PC-9 (cell line): Measurements from ENCODE around the gene TMCC1.

Source experiments
- EZH2 ChIP-seq: fragments of 200-600 bp; sonication (generic); IDR thresholded peaks from 2 replicates; pipeline ENCODE4 v1.8.0; 2017; ENCODE audit warnings: antibody characterized with exemption, low read depth
- TF ChIP-seq, protein P1 (sequence below): fragments of 200-600 bp; sonication (generic); conservative IDR thresholded peaks from 2 replicates; pipeline ENCODE4 v1.6.1; 2017; ENCODE audit warnings: mixed run types, antibody characterized with exemption, mild to moderate bottlenecking, moderate library complexity

DNA sequence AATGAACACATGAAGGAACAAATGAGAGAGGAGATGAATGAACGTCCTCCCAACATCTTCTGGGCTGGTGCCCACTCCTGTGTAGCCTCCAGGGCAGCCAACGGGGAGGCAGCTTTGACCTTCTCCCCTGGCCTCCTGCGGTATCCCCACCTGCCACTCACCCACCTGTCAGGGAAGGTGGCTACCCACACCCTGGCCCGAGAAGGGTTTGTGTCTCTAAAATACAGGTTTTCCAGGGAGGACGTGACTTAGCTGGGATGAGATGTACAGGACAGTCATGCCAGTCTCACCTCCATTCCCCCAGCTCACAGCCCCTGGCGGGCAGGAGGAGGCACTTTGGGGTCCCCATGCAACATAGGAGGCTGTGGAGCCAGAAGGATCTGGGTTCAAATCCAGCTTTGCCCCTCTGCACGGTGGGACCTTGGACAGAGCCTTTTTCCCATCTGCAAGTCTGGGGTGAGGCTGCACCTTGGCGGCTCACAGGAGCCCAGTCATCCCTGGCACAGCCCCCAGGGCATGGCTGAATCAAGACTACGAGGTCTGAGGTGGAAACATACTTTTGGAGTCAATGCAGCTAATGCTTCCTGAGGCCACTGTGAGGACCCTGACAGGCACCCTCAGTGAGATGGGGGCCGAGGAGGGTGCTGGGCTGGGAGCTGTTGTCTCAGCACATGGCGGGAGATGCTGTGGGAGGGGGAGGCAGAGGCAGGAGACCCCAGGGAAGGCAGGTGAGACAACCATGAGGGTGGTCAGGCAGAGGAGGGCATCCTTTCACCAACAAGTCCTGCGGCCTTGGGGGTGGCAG is 275.9 kb downstream of the TMCC1 start:
- TF ChIP-seq, protein P1, sequence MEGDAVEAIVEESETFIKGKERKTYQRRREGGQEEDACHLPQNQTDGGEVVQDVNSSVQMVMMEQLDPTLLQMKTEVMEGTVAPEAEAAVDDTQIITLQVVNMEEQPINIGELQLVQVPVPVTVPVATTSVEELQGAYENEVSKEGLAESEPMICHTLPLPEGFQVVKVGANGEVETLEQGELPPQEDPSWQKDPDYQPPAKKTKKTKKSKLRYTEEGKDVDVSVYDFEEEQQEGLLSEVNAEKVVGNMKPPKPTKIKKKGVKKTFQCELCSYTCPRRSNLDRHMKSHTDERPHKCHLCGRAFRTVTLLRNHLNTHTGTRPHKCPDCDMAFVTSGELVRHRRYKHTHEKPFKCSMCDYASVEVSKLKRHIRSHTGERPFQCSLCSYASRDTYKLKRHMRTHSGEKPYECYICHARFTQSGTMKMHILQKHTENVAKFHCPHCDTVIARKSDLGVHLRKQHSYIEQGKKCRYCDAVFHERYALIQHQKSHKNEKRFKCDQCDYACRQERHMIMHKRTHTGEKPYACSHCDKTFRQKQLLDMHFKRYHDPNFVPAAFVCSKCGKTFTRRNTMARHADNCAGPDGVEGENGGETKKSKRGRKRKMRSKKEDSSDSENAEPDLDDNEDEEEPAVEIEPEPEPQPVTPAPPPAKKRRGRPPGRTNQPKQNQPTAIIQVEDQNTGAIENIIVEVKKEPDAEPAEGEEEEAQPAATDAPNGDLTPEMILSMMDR = no peak
- no peak for TF ChIP-seq EZH2
